K562 (cell line): ENCODE measurements around the gene ADK. TPM values are rescaled to one million over a fixed set of nuclear protein-coding genes. Genes with fewer than 3 reads are reported as not detected.

Source experiments
- ATAC-seq: fragments of 200-7000 bp; cut with Tn5 transposase; 3 replicates; pipeline ENCODE4 v1.9.1; 2020; ENCODE audit warnings: moderate library complexity
- BruUV-seq: library from RNA; stranded (reverse); fragments of 400-500 nt; replicated peaks from 2 replicates; lab custom pipeline; 2021; lab: Mats Ljungman, UMichigan
- CTCF ChIA-PET: fragments of 300-600 bp; formaldehyde crosslinking; extraction: SDS; loops from one replicate; lab custom pipeline; 2021; ENCODE audit warnings: low intra/inter-chr PET ratio; lab: Yijun Ruan, JAX
- POLR2A ChIA-PET: fragments of 300-600, 350-650 bp; sonication (Branson Sonifier 250); formaldehyde crosslinking; extraction: SDS; loops from one replicate; lab custom pipeline; 2021; ENCODE audit warnings: antibody characterized with exemption, inconsistent platforms; lab: Yijun Ruan, JAX
- DNase-seq, 4 experiments: peaks; one replicate each; pipeline versions ENCODE4 v3.0.0 to v3.0.0-alpha.2; 2011 to 2018; ENCODE audit warnings: low spot score in 3 of 4, mixed read lengths in 3 of 4; ENCODE audit errors: extremely low read depth in 1 of 4
- FAIRE-seq: peaks from 2 replicates; lab custom pipeline; 2011; peaks lifted over from hg19 to GRCh38; lab: Jason Lieb, UNC
- H2AFZ ChIP-seq: 2 replicates; pipeline ENCODE4 v1.6.0; 2011; ENCODE audit warnings: low read depth, low read length, control low read depth, inconsistent platforms
- H3K27ac ChIP-seq: fragments of 200-600 bp; 3 replicates; pipeline ENCODE4 v1.8.0; 2011; ENCODE audit warnings: low read depth, mild to moderate bottlenecking, control low read depth, inconsistent platforms, low read length, moderate library complexity, mixed read lengths; ENCODE audit errors: extremely low read depth
- H3K27me3 ChIP-seq, 2 experiments: fragments of 300-600 bp in 1 of 2; 2 replicates in 1 of 2; 3 replicates in 1 of 2; pipeline versions ENCODE4 v1.6.0 to v1.8.0; 2011; ENCODE audit warnings: inconsistent platforms in 2 of 2, low read length in 2 of 2, mild to moderate bottlenecking in 1 of 2, mixed read lengths in 1 of 2, moderate library complexity in 1 of 2; ENCODE audit not compliant: control insufficient read depth in 2 of 2, insufficient read depth in 2 of 2
- H3K36me3 ChIP-seq: fragments of 300-600 bp; 3 replicates; pipeline ENCODE4 v1.8.0; 2011; ENCODE audit warnings: mild to moderate bottlenecking, low read length, inconsistent platforms; ENCODE audit not compliant: control insufficient read depth, insufficient read depth
- H3K4me1 ChIP-seq, 2 experiments: fragments of 200-600 bp in 1 of 2; replicated peaks in 1 of 2; 2 replicates in 1 of 2; 3 replicates in 1 of 2; pipeline versions ENCODE4 v1.5.1 to v1.8.0; 2011; ENCODE audit warnings: inconsistent platforms in 2 of 2, low read length in 2 of 2, mild to moderate bottlenecking in 1 of 2, mixed read lengths in 1 of 2, moderate library complexity in 1 of 2; ENCODE audit not compliant: control insufficient read depth in 2 of 2, insufficient read depth in 2 of 2
- H3K4me2 ChIP-seq: 2 replicates; pipeline ENCODE4 v1.6.1; 2011; ENCODE audit warnings: low read length, control low read depth, inconsistent platforms, mixed read lengths; ENCODE audit not compliant: insufficient read depth
- H3K4me3 ChIP-seq: fragments of 200-600 bp; sonication (generic), shearing (Covaris generic); 2 replicates; pipeline ENCODE4 v1.5.1; 2016; ENCODE audit warnings: control low read depth, inconsistent platforms
- H3K79me2 ChIP-seq: fragments of 200-600 bp; 3 replicates; pipeline ENCODE4 v1.8.0; 2011; ENCODE audit warnings: low read length, inconsistent platforms; ENCODE audit not compliant: control insufficient read depth, insufficient read depth
- H3K9ac ChIP-seq, 2 experiments: 2 replicates each; pipeline versions ENCODE4 v1.6.0 to v1.6.1; 2011; ENCODE audit warnings: low read depth in 2 of 2, low read length in 2 of 2, control low read depth in 1 of 2, inconsistent platforms in 1 of 2, mild to moderate bottlenecking in 1 of 2, mixed read lengths in 1 of 2; ENCODE audit not compliant: insufficient read depth in 1 of 2
- H3K9me1 ChIP-seq: one replicate; pipeline ENCODE4 v1.6.0; 2011; ENCODE audit warnings: inconsistent platforms, mild to moderate bottlenecking, low read length, moderate library complexity; ENCODE audit not compliant: control insufficient read depth, insufficient read depth
- H3K9me3 ChIP-seq: replicated peaks from 2 replicates; pipeline ENCODE4 v1.5.1; 2011; ENCODE audit warnings: low read depth, low read length, inconsistent platforms; ENCODE audit not compliant: control insufficient read depth, insufficient read depth
- H4K20me1 ChIP-seq: replicated peaks from 2 replicates; pipeline ENCODE4 v1.6.1; 2011; ENCODE audit warnings: low read length, inconsistent platforms, mixed read lengths; ENCODE audit not compliant: control insufficient read depth, insufficient read depth
- BRD4 ChIP-seq: fragments of 200-600 bp; sonication (generic); IDR thresholded peaks from 2 replicates; pipeline ENCODE4 v1.6.1; 2017; ENCODE audit warnings: inconsistent platforms
- CEBPB ChIP-seq: fragments of 450-650 bp; IDR thresholded peaks from 2 replicates; pipeline ENCODE4 v1.6.1; 2016; ENCODE audit warnings: missing genetic modification characterization, missing compliant biosample characterization
- DACH1 ChIP-seq: fragments of 450-650 bp; IDR thresholded peaks from 2 replicates; pipeline ENCODE4 v1.6.1; 2018; ENCODE audit not compliant: partially characterized antibody
- EHMT2 ChIP-seq: fragments of 450-650 bp; IDR thresholded peaks from 2 replicates; pipeline ENCODE4 v1.6.1; 2018; ENCODE audit warnings: antibody characterized with exemption
- FIP1L1 ChIP-seq: fragments of 200-400 bp; formaldehyde crosslinking; IDR thresholded peaks from 2 replicates; pipeline ENCODE4 v1.6.1; 2018; ENCODE audit warnings: mild to moderate bottlenecking, low read depth, low read length; ENCODE audit not compliant: poor library complexity, severe bottlenecking
- NR2C1 ChIP-seq, 2 experiments: fragments of 450-650 bp; IDR thresholded peaks; 2 replicates each; pipeline ENCODE4 v1.6.1; 2017; ENCODE audit warnings: mild to moderate bottlenecking in 2 of 2, antibody characterized with exemption in 1 of 2, inconsistent platforms in 1 of 2, missing compliant biosample characterization in 1 of 2, missing genetic modification characterization in 1 of 2
- POLR2B ChIP-seq: fragments of 450-650 bp; IDR thresholded peaks from 2 replicates; pipeline ENCODE4 v1.6.1; 2018; ENCODE audit warnings: low read depth; ENCODE audit not compliant: partially characterized antibody
- POLR2H ChIP-seq: IDR thresholded peaks from 2 replicates; pipeline ENCODE4 v1.6.1; 2016; ENCODE audit warnings: missing genetic modification characterization, low read depth, mild to moderate bottlenecking, control low read depth, missing compliant biosample characterization, moderate library complexity
- RAD21 ChIP-seq, 2 experiments: fragments of 250-450 bp in 1 of 2; fragments of 450-650 bp in 1 of 2; sonication (Bioruptor Pico) in 1 of 2; formaldehyde crosslinking in 1 of 2; IDR thresholded peaks in 1 of 2; conservative IDR thresholded peaks in 1 of 2; 2 replicates each; pipeline versions ENCODE4 v1.4.0 to v1.8.0; 2020 to 2022; ENCODE audit warnings: mild to moderate bottlenecking in 2 of 2, moderate library complexity in 1 of 2
- SIX5 ChIP-seq, 2 experiments: IDR thresholded peaks; 2 replicates each; pipeline ENCODE4 v1.6.1; 2011; ENCODE audit warnings: low read length in 2 of 2, borderline replicate concordance in 1 of 2, low read depth in 1 of 2, mild to moderate bottlenecking in 1 of 2, moderate library complexity in 1 of 2; ENCODE audit not compliant: insufficient read depth in 1 of 2
- ZNF384 ChIP-seq: IDR thresholded peaks from 2 replicates; pipeline ENCODE4 v1.6.1; 2012; ENCODE audit warnings: low read depth, low read length, improper control_type of control experiment
- WGBS: fragments of 100-300 bp; shearing (Covaris generic); methylation state at CpG from one replicate; pipeline ENCODE4 v1.1.6; 2016; ENCODE audit warnings: low coverage, mixed read lengths; ENCODE audit not compliant: insufficient coverage; ENCODE audit errors: missing lambda C conversion rate; 5-methylcytosine and 5-hydroxymethylcytosine counted together
- in situ Hi-C: fragments of 300-500 bp; cut with MboI; formaldehyde crosslinking; loops from 4 replicates; pipeline ENCODE4 v1.15.0; 2018; ENCODE audit warnings: inconsistent platforms, mixed read lengths
- intact Hi-C: fragments of 100-400 bp; cut with micrococcal nuclease; formaldehyde crosslinking; loops from 2 replicates; pipeline ENCODE4 v1.14.2; 2022
- polyA plus RNA-seq, 8 experiments: library from polyadenylated mRNA; depleted of rRNA in 4 of 8; stranded (reverse) in 5 of 8; unstranded in 3 of 8; fragments of >200 nt; fragmentation: Nextera tagmentation in 2 of 8; fragmentation: Illumina TruSeq in 1 of 8; extraction: Ambion mirVana in 2 of 8; extraction: Trizol in 1 of 8; gene quantifications; 2 replicates each; pipeline versions ENCODE4 v1.2.1 to v1.2.3, GENCODE V29; 2011 to 2014; ENCODE audit warnings: inconsistent platforms in 1 of 8, missing spikeins in 1 of 8
- total RNA-seq, 7 experiments: library from RNA; depleted of rRNA in 6 of 7; stranded (reverse); fragments of >200 nt in 6 of 7; fragmentation: Illumina TruSeq in 2 of 7; extraction: Trizol in 2 of 7; gene quantifications; 2 replicates each; pipeline versions ENCODE4 v1.2.1 to v1.2.3, GENCODE V29; 2011 to 2021; ENCODE audit warnings: low replicate concordance in 1 of 7
- TF ChIP-seq, protein P1 (sequence below): fragments of 450-650 bp; formaldehyde crosslinking; IDR thresholded peaks from 2 replicates; pipeline ENCODE4 v1.4.0; 2020; ENCODE audit warnings: mild to moderate bottlenecking, moderate library complexity
- TF ChIP-seq, protein P2 (sequence below): sonication (generic); formaldehyde crosslinking; IDR thresholded peaks from 2 replicates; pipeline ENCODE4 v1.8.1; 2023; ENCODE audit warnings: mild to moderate bottlenecking, missing genetic modification reagents, moderate library complexity
- TF ChIP-seq, protein P3 (sequence below): sonication (generic); formaldehyde crosslinking; IDR thresholded peaks from 2 replicates; pipeline ENCODE4 v1.8.1; 2023; ENCODE audit warnings: mild to moderate bottlenecking, missing genetic modification reagents
- TF ChIP-seq, protein P4 (sequence below): fragments of 250-450 bp; sonication (Bioruptor Pico); IDR thresholded peaks from 2 replicates; pipeline ENCODE4 v1.8.0; 2021; ENCODE audit warnings: mild to moderate bottlenecking, moderate library complexity

ADK gene
- total and polyA plus RNA-seq, 9 of the 15 experiments (the other 6 are each of a cell fraction or from before 2014, with no cell fraction given) = 54.2 to 97.8 (median 73.6) TPM

DNA sequence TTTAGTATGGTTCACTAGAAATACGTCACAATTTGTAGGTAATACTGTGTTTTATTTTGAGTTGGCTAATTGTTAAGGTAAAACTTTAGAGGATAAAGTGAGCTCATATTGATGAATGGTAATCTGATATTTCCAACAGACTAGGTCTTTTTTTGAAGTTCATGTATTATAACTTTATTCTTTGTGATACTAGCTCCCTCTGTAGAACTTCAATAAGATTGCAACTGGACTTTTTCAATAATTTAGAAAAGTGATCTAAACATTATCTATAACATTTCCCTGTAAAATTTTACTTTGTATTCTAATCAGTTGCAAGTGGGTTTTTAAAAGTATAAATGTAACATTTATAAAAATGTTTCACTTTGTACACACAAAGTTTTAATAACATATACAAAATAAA is 83.5 kb downstream of the ADK start:
- FAIRE-seq (no peak), DNase-seq (no peak), ATAC-seq (no peak)
- H3K4me3 ChIP-seq = no peak overlapping the region
- no peak overlapping the region for H2AFZ ChIP-seq
- CTCF ChIA-PET = interaction anchor here (0.7 to 1.9 kb wide), 10 partner anchors 9 to 1000 kb away, joined by 3 to 12 read pairs (median 5); partner anchors contain the start of genes ADK and AP3M1
- in situ Hi-C loops = loop anchor here (10.0 kb wide), 1 partner anchor 350 kb away; no protein-coding TSS in a partner anchor
- BruUV-seq = no TSS peak
- intact Hi-C loops = loop anchor here (5.0 kb wide), 1 partner anchor 82 kb away; the partner anchor contains the start of genes ADK and AP3M1
- H3K4me1 ChIP-seq = peaks cover 5 to 14% of the 10 kb centered on the region in 2 experiments; a peak in 4 of 5 replicates
- no peak overlapping the region for H3K4me2 ChIP-seq
- H3K9me3 ChIP-seq = no peaks in the 10 kb centered on the region
- POLR2A ChIA-PET = interaction anchor here (0.6 to 1.1 kb wide), 4 partner anchors 58 to 416 kb away, joined by 3 read pairs; no protein-coding TSS in a partner anchor
- no peak overlapping the region for H3K27ac ChIP-seq
- H3K9me1 ChIP-seq = no peaks in the 10 kb centered on the region
- H4K20me1 ChIP-seq = no peaks in the 10 kb centered on the region
- H3K9ac ChIP-seq = no peak overlapping the region
- H3K27me3 ChIP-seq = no peaks in the 10 kb centered on the region
- peaks cover 16% of the 10 kb centered on the region; the same call in 2 of the 3 replicates for H3K79me2 ChIP-seq
- WGBS = 47% methylated on average over 1 of the region's 1 CpG
- H3K36me3 ChIP-seq = peaks cover 4% of the 10 kb centered on the region; the same call in 2 of the 3 replicates
- TF ChIP-seq BRD4 (no peak), POLR2H (tag) (peak; percentile 24; the same call in 1 of the 2 replicates), EHMT2 (no peak), POLR2B (no peak), NR2C1 (IDR thresholded peaks at IDR 0.05) (no peak), NR2C1 (tag; IDR thresholded peaks at IDR 0.05) (no peak), FIP1L1 (no peak), ZNF384 (peak; percentile 44; the same call in 1 of the 2 replicates), RAD21 (CRISPR knock-in tag; conservative IDR thresholded peaks at IDR 0.05 in 1 of 2, IDR thresholded peaks at IDR 0.05 in 1 of 2) (peak; percentile 47 to 73), DACH1 (no peak), SIX5 (IDR thresholded peaks at IDR 0.05; ENCODE audit: borderline replicate concordance in 1 of 2, insufficient read depth in 1 of 2, low read depth in 1 of 2, low read length in 2 of 2) (no peak), CEBPB (tag) (no peak)
- TF ChIP-seq, protein P1, sequence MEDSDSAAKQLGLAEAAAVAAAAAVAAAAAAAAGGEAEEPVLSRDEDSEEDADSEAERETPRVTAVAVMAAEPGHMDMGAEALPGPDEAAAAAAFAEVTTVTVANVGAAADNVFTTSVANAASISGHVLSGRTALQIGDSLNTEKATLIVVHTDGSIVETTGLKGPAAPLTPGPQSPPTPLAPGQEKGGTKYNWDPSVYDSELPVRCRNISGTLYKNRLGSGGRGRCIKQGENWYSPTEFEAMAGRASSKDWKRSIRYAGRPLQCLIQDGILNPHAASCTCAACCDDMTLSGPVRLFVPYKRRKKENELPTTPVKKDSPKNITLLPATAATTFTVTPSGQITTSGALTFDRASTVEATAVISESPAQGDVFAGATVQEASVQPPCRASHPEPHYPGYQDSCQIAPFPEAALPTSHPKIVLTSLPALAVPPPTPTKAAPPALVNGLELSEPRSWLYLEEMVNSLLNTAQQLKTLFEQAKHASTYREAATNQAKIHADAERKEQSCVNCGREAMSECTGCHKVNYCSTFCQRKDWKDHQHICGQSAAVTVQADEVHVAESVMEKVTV = 0 out of 2 replicates have a peak, but pooled peaks have one; percentile 21
- TF ChIP-seq, protein P2, sequence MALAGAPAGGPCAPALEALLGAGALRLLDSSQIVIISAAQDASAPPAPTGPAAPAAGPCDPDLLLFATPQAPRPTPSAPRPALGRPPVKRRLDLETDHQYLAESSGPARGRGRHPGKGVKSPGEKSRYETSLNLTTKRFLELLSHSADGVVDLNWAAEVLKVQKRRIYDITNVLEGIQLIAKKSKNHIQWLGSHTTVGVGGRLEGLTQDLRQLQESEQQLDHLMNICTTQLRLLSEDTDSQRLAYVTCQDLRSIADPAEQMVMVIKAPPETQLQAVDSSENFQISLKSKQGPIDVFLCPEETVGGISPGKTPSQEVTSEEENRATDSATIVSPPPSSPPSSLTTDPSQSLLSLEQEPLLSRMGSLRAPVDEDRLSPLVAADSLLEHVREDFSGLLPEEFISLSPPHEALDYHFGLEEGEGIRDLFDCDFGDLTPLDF (CRISPR knock-in tag) = no peak
- TF ChIP-seq, protein P3, sequence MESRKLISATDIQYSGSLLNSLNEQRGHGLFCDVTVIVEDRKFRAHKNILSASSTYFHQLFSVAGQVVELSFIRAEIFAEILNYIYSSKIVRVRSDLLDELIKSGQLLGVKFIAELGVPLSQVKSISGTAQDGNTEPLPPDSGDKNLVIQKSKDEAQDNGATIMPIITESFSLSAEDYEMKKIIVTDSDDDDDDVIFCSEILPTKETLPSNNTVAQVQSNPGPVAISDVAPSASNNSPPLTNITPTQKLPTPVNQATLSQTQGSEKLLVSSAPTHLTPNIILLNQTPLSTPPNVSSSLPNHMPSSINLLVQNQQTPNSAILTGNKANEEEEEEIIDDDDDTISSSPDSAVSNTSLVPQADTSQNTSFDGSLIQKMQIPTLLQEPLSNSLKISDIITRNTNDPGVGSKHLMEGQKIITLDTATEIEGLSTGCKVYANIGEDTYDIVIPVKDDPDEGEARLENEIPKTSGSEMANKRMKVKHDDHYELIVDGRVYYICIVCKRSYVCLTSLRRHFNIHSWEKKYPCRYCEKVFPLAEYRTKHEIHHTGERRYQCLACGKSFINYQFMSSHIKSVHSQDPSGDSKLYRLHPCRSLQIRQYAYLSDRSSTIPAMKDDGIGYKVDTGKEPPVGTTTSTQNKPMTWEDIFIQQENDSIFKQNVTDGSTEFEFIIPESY (CRISPR knock-in tag) = no peak
- TF ChIP-seq, protein P4, sequence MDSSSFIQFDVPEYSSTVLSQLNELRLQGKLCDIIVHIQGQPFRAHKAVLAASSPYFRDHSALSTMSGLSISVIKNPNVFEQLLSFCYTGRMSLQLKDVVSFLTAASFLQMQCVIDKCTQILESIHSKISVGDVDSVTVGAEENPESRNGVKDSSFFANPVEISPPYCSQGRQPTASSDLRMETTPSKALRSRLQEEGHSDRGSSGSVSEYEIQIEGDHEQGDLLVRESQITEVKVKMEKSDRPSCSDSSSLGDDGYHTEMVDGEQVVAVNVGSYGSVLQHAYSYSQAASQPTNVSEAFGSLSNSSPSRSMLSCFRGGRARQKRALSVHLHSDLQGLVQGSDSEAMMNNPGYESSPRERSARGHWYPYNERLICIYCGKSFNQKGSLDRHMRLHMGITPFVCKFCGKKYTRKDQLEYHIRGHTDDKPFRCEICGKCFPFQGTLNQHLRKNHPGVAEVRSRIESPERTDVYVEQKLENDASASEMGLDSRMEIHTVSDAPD (CRISPR knock-in tag) = no peak
